ENCODE data around the gene IL1RAPL1. TPM values are rescaled to one million over a fixed set of nuclear protein-coding genes. Genes with fewer than 3 reads are reported as not detected.

The IL1RAPL1 gene
- total RNA-seq, 2 experiments from 2014 or later = not detected

GRCh38 chrX:29376584-29376983 lies 789.3 kb downstream of the IL1RAPL1 start:
- H3K27me3 Mint-ChIP-seq = no peaks in the 10 kb centered on the region
- no peak overlapping the region for H3K4me3 Mint-ChIP-seq
- no peaks in the 10 kb centered on the region for H3K36me3 Mint-ChIP-seq (ENCODE audit: low read depth)
- ChIA-PET CTCF (no interaction called here), POLR2A (no interaction called here)
- H3K27ac Mint-ChIP-seq = no peak overlapping the region
- ATAC-seq = no peak
- TF ChIP-seq CTCF (IDR thresholded peaks at IDR 0.05) = no peak
- intact Hi-C loops (cut with micrococcal nuclease) = no loop called here
- H3K4me1 Mint-ChIP-seq (ENCODE audit: low read depth) = no peaks in the 10 kb centered on the region
- H3K9me3 Mint-ChIP-seq = peaks cover 7% of the 10 kb centered on the region
- DNase-seq = no peak

- DNase-seq (no peak), ATAC-seq (no peak)
- intact Hi-C loops (cut with micrococcal nuclease) = no loop called here
- Mint-ChIP-seq H3K4me1 (ENCODE audit: low read depth) (no peaks in the 10 kb centered on the region), H3K27me3 (no peaks in the 10 kb centered on the region), H3K27ac (no peak overlapping the region), H3K36me3 (ENCODE audit: low read depth) (no peaks in the 10 kb centered on the region), H3K4me3 (no peak overlapping the region), H3K9me3 (no peaks in the 10 kb centered on the region)
- POLR2A ChIA-PET = no interaction called here
- TF ChIP-seq CTCF (IDR thresholded peaks at IDR 0.05) = no peak
- CTCF ChIA-PET = no interaction called here
Measured at GRCh38 chrX:29382811-29383210, 795.6 kb downstream of the IL1RAPL1 start.

- H3K27ac Mint-ChIP-seq = no peak overlapping the region
- no peaks in the 10 kb centered on the region for H3K27me3 Mint-ChIP-seq
- H3K36me3 Mint-ChIP-seq (ENCODE audit: low read depth) = no peaks in the 10 kb centered on the region
- no peak for ATAC-seq
- ChIA-PET POLR2A (no interaction called here), CTCF (no interaction called here)
- TF ChIP-seq CTCF (IDR thresholded peaks at IDR 0.05) = no peak
- intact Hi-C loops (cut with micrococcal nuclease) = no loop called here
- no peaks in the 10 kb centered on the region for H3K4me1 Mint-ChIP-seq (ENCODE audit: low read depth)
- DNase-seq = no peak
- H3K9me3 Mint-ChIP-seq = no peaks in the 10 kb centered on the region
- no peak overlapping the region for H3K4me3 Mint-ChIP-seq
Measured at GRCh38 chrX:29388509-29388908, 801.3 kb downstream of the IL1RAPL1 start.

GRCh38 chrX:29397506-29397905 lies 810.3 kb downstream of the IL1RAPL1 start:
- H3K27me3 Mint-ChIP-seq = no peaks in the 10 kb centered on the region
- ATAC-seq = no peak
- ChIA-PET POLR2A (no interaction called here), CTCF (no interaction called here)
- H3K4me1 Mint-ChIP-seq (ENCODE audit: low read depth) = no peaks in the 10 kb centered on the region
- intact Hi-C loops (cut with micrococcal nuclease) = no loop called here
- no peaks in the 10 kb centered on the region for H3K9me3 Mint-ChIP-seq
- no peak overlapping the region for H3K4me3 Mint-ChIP-seq
- no peak overlapping the region for H3K27ac Mint-ChIP-seq
- no peak for TF ChIP-seq CTCF (IDR thresholded peaks at IDR 0.05)
- no peak for DNase-seq
- H3K36me3 Mint-ChIP-seq (ENCODE audit: low read depth) = no peaks in the 10 kb centered on the region

- CTCF ChIA-PET = no interaction called here
Measured at GRCh38 chrX:29407357-29407756, 820.1 kb downstream of the IL1RAPL1 start.

More at GRCh38 chrX:29407357-29407756, 820.1 kb downstream of the IL1RAPL1 start:
- Mint-ChIP-seq H3K36me3 (ENCODE audit: low read depth) (no peaks in the 10 kb centered on the region), H3K27ac (no peak overlapping the region), H3K4me1 (ENCODE audit: low read depth) (no peaks in the 10 kb centered on the region), H3K27me3 (no peaks in the 10 kb centered on the region), H3K4me3 (no peak overlapping the region), H3K9me3 (peaks cover 2% of the 10 kb centered on the region)
- DNase-seq (no peak), ATAC-seq (no peak)
- TF ChIP-seq CTCF (IDR thresholded peaks at IDR 0.05) = no peak
- POLR2A ChIA-PET = no interaction called here
- intact Hi-C loops (cut with micrococcal nuclease) = no loop called here

Data from activated CD8-positive, alpha-beta T cell treated with anti-CD3 and anti-CD28 coated beads for 36 hours (primary cell).